EL (cell line): ENCODE measurements around the gene HERC3.
"Not testable (repeated sequence)": the region's sequence is repeated elsewhere in the genome, so short reads cannot be mapped to it uniquely, and the experiment has no call there.

ENCODE experiments used
- DNase-seq: peaks from one replicate; pipeline ENCODE4 v3.0.0-alpha.2; 2016

Gene HERC3

DNA sequence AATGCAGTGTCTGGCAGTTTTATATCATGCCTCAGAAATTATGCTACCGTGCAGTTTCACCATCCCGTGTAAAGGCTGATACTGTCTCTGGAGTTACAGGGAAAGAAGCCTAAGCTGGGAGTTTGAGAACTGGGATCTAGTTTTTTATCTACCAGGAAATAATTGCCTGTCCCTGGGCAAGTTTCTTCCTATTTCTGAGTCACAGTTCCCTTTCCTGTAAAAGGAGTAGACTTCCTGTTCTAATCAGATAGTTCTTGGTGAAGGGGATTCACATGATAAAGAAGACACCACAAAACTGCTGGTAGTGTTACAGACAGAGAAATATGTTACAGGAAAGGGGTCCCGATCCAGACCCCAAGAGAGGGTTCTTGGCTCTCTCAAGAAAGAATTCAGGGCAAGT lies 17.1 kb downstream of the HERC3 start:
- DNase-seq = no peak

DNA sequence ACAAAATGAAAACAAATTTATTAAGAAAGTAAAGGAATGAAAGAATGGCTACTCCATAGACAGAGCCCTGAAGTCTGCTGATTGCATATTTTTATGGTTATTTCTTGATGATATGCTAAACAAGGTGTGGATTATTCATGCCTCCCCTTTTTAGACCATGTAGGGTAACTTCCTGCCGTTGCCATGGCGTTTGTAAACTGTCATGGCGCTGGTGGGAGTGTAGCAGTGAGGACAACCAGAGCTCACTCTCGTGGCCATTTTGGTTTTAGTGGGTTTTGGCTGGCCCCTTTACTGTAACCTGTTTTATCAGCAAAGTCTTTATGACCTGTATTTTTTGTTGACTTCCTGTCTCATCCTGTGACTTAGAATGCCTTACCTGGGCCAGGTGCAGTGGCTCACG lies 17.5 kb downstream of the HERC3 start:
- DNase-seq = not testable (repeated sequence)

DNA sequence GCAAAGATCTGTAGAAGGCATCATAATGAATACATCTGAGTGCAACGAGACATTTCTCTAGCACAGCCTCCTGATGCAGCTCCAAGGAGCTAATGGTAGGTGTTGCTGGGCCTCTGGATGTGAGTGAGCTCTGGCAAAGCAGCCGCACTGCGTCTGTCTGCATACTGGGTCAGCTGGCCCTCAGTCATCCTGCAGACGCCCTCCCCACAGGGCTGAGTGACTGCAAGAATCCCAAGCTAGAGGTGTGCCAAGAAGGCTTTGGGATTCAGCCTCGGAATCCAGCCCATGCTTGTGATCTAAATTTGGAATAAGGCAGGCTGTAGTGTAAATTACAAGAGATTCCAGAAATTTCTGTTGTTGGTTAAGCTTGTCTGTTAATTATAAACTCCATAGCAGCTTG lies 18.5 kb downstream of the HERC3 start:
- DNase-seq = no peak

DNA sequence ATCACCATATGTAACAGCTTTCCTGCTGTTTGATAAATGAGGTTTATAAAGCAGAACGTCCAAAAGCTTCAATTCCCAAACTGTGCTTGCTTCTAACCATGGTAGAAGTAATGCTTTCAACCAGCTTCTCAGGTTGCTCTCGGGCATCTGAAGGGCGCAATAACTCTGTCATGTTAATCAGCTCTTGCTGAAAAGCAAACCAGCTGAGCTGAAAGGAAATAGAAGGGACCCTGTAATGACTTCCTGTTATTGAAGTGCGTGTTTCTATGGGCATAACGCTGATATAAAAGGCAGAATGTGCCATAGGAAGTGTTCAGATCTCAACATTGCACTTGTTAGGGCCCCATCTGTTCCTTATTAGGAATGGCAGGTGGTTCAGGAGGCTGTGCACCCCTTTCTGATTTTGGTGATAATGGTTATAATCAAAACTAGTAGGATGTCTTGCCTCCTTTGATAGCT lies 21.2 kb downstream of the HERC3 start:
- no peak for DNase-seq

DNA sequence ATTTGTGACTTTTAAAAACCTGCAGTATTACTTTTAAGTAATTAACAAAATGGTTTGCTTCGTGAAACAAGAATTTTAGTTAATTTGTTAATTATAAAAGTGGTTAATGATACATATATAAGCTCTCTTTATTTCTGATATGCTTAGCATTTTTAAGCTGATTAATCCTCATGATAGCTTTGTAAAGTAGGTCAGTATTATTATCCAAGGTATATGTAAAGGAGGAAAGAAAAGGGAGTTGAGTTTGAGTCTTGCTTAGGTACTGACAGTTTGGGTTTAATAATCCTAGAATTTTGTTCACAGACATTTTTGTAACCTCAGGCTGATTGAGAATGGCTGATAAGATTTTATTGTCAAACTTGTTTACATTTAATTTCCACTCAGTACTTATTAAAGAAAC lies 21.8 kb downstream of the HERC3 start:
- no peak for DNase-seq

DNA sequence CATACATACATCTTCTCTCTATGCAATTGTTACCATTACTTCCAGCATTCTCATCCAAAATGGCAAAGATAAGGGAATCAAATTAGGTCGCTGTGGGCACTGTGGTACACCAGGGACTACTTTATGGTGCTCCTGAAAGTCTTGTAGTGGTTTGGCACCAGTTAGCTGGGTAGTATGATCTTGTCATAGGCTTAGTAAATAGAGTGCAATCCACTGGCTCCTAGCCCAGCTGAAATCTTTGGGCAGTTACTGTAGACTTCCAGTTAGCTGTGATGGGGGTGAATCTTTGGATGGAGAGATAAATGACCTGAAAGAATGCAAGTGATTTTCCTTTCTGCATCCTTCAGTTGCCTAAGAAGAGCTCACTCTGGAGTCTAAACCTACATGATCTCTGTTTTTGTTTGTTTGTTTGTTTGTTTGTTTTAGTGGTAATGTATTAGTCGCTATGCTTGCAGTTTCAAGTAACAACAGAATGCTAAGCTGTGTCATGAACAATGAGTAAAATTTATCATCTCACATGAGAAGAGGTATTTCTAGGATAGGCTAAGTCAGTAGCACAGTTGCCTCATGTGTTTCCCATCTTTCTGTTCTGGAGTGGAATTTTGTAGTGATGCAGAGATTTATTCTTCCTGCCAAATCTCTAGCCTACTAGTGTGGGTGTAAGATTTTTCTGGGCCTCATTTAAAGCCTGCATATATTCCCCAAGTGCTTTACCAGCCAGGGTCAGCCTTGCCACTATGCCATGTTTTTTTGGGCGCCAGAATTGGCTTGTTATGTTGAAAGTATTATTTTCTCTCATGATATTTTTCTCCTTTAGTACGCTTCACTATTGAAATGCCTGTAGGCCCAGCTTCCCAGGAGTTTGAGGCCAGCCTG lies 24.2 kb downstream of the HERC3 start:
- peak; percentile 83 for DNase-seq

DNA sequence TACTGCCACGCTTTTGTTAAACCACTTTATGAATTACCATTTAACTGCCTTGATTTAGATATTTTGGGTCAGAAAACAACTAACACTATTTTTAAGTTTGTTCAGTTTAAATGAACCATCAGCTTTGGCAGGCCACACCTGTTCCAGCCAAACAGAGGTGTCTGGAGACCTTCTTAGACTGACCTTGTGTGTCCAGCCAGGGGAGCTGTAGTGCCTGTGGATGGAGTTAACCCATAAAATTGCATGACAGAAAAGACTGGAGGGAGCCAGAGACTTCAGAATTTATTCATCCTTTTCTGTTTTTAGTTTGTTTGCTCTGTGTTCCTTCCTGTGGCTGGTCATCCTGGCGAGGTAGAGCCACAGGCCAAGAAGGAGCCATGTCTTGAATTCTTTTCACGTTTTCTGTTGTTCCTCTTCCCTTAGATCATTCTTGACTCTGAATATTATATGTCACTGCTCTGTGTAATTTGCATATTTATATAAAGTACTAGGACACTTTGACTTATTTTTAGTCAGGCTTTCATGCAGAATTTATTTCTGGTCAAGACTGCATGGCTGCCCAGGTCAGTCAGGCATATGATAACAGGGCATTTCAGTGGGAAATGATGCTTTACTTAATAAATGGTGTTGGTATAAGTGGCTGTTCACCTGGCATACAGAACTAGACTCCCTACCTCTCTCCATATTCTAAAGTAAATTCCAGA lies 26.7 kb downstream of the HERC3 start:
- no peak for DNase-seq

DNA sequence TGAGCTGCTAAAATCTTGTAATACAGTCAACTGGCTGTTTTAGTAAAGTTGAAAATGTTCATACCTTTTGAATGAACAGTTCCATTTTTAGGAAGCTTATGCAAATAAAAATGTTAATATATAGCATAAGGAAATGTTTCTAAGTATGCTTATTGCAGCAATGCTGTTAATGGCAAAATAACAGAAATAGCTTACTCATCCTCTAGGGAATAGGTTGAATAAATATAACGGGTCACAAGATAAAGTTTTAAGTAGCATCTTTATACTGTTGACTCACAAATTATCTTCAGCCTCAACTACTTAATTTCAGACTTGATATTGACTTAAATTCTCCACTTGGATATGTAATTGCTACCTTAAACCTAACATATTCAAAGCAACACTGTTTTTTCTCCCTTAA lies 27.7 kb downstream of the HERC3 start:
- no peak for DNase-seq

DNA sequence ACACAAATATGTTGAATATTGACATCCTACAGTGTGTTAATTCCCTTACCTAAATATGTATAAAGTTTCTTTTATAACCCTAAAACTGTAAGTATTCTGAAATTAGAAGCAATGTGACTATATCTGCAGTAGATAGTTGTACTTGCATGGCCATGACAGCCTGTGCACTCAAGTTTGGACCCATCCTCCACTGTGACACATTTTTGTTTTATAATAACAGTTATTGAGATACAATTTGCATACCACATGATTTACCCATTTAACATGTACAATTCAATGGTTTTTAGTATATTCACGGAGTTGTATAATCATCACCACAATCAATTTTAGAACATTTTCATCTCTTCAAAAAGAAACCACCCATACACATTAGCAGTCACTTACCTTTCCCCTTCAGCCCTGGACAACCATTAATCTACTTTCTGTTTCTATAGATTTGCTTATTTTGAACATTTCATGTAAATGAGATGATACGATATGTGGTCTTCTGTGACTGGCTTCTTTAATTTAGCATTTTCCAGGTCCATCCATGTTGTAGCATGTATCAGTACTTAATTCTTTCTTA lies 29.6 kb downstream of the HERC3 start:
- DNase-seq = no peak

DNA sequence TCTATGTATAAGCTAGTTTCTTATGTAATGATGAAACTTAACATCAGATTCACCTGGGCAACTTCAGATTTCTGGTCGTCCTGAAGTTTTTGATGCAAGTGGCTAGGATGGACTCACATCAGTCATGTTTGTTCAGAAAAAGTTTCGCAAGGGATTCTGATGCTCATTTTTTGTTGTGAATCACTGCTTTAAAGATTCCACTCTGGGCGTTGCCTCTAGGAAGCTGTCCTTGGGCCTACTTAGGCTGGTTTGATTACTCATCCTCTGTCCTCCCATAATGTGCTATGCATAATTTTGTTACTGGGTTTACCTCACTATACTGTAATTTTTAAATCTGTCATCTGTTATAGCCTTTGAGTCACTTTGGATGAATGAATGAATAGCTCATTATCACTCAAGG lies 30.8 kb downstream of the HERC3 start:
- peak; percentile 94 for DNase-seq

DNA sequence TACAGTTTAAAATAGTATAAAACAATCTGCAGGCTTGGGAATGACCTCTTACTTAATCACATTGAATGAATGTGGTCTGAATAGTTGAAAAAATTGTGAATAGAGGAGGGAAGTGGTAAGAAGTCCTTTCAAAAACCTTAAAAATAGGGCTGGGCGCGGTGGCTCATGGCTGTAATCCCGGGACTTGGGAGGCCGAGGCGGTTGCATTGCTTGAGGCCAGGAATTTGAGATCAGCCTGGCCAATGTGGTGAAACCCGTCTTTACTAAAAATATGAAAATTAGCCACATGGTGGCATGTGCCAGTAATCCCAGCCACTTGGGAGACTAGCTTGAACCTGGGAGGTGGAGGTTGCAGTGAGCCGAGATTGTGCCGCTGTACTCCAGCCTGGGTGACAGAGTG lies 36.5 kb downstream of the HERC3 start:
- DNase-seq = no peak

DNA sequence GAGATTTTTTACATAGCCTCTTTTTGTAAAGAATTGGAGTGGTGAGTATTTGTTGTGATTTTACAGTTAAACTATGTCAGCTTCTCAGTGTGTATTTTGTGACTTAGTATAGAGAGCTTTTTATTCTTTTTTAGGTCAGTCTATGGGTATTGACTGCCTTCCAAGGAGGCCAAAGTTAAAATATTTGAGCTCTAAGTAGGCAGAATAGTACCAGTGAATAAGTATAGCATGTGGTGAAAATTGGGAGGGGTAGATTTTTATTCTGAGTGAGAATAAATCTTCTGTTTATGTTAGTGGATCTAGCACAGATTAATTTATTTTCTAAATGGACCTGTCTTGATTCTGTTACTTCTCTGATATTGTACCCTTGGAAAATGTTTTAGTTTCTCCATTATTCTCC lies 37.5 kb downstream of the HERC3 start:
- DNase-seq = peak; percentile 8

DNA sequence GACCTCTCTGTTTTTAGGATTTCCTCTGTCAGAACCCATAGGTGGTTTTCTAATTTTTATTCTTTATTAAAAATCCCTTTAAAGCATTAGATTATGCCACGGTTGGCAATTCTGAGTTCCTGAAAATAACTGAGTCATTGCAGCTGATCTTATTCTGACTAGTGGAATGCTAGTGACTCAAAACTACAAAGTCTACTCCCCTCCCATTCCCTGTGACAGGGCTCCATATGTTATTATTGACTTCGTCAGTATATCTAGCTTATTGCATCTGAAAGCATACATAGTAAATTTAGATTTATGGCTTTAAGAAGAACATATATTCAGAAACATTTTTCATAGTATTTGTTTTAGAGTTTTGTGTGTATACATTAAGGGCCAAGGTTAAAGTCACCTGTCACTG lies 38.5 kb downstream of the HERC3 start:
- peak; percentile 70 for DNase-seq

DNA sequence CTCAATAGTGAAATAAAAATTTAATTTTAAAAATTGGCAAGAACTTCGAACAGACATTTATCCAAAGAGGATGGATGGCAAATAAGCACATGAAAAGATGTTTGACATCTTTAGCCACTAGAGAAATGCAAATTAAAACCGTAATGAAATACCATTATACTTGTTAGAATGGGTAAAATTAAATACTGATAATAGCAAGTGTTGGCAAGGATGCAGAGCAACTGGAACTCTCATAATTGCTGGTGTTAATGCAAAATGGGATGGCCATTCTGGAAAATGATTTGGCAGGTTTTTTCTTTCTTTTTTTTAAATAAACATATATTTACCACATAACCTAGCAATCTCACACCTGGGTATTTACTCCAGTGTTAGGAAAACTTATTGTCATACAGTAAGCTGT lies 51.7 kb downstream of the HERC3 start:
- DNase-seq = no peak

DNA sequence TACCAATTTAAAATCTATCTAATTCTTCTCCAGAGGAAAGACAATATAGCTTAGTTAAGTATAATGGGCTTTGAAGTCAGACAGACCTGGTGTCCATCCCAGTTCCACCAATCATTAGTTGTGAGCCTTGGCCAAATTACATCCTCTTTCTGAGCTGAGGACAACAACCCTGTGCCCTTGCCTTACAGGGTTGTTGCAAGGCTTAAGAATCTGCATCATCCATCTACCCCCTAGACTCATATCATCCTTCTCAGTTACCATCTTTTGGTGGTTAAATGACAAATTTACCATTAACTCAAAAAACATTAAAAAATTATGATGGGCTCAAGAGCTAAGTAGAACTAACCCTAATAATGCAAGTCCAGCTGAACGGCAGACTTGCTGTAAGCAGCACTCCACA lies 53.7 kb downstream of the HERC3 start:
- DNase-seq = no peak

DNA sequence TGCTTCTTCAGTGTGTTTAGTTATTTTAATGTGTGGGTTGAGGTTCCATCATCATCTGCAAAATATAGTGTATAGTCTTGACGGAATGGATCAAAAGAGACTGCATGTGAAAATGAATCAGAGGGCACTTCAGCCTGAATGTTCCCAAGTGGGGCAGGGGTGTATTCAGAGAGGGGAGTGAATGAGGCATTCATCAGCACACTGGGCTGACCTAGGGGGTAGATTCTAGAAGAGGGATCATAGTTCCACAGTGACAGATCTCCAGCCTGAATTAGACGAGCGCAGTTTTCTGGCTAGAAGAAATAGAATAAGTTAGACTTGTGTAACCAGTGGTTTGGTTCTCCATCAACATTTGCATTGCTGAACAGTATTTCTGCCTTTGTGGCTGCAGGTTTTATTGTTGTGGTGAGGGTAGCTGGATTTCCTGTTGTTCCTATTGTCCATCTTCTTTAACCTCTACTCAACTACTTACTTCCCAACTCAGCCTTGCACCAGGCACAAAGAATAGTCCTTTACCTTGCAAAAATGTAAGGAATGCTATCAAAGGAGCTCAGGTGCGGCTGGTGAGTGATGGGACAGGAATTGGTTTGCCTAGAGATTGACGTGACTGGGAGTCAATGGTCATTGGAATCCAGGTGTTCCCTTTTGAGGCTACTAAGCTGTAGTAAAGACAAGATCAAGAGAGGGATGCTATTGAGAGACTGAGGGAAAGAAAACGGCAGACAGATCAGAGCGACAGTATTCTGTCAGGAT lies 54.4 kb downstream of the HERC3 start:
- DNase-seq = no peak

DNA sequence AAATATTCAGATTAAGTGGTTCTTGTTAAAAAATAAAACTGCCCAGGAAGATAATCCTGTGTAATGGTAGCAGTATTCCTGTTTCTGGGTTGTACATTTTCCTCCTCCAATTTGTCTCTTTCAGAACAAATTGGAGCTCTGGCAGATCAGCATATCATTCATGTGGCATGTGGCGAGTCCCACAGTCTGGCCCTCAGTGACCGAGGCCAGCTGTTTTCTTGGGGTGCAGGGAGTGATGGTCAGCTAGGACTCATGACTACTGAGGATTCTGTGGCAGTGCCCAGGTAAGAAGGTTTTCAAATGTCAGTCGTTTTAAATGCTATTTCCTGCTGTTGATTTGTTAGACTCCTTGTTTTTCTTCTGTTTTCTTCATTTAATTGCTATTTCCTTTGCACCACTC lies 57.4 kb downstream of the HERC3 start:
- no peak for DNase-seq

DNA sequence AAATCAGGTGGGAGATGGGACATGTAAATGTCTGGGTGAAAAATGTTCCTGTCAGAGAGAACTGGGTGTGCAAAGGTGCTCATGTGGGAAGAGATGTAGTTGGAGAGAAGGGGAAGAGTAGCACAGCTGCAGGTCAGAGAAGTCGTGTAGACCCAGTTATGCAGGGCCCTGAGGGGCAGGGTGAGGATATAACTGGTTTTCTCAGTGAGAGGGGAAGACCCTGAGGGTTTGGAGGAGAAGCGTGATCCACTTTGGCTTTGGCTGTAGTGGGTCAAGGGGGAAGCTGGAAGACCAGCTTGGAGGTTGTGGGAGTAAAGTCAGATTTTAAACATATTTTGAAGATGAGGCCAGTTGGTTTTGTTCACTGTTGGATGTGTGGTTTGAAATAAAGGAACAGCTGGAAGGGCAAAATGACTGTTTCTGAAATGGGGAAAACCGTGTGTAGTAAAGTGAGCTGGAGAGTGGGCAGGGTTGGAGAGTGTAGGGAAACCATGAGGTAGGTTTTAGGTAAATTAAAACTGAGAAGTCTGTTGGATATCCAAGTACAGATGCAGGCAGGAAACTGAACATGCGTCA lies 61.2 kb downstream of the HERC3 start:
- DNase-seq = no peak

DNA sequence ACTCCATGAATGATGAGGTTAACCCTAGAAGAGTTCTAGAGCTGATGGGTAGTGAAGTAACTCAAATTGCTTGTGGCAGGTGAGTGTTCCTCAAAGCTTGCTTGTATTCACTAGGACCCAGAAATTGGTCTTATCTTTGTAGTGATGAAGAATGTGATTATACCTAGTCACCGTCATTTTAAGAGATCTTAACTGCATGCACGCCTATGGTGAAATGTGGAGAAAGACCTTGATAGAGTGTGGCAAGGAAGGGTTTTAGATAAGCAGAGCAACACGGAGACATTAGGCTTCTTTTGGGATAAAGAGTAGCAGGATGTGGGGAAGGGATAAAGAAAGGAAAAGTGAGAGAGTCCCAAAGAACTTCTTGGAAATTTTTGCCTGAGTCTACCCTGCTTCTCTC lies 62.9 kb downstream of the HERC3 start:
- no peak for DNase-seq

DNA sequence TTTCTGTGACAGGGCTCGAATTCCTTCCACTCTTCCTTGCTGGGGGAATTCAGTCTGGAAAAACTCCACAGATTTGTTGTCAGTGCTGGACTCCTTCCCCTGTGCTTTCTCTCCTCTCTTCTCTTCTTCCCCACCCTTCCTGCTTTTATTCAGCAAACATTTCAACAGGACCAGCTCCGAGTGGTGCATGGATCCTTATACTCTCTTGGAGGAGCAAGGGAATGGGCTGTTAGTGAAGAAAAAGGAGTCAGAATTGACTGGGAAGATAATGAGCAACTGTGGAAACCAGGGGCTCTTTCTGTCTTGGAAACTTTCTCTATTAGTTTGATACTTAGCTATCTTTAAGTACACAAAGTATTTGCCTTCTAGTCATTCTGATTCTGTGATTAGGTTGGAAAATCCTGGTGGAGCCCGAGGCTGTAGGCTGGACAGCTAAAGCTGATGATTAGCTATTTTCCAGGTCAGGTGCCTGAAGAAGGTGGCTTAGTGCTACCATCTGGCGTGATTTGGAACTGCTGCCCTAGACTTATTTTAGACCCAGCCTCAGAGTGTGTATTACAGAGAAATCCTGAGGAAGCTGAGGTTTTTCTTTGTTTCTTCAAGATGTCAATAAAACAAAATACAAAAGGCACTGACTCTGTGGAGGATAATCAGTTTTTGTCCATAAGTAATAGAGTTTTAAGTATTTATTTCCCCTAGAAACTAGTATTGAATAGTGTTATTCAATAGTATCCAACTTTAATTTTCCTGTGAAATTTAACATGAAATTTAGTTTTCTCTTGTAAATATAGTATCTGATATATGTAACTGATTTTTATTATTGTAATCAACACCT lies 67.0 kb downstream of the HERC3 start:
- DNase-seq = peak; percentile 67

DNA sequence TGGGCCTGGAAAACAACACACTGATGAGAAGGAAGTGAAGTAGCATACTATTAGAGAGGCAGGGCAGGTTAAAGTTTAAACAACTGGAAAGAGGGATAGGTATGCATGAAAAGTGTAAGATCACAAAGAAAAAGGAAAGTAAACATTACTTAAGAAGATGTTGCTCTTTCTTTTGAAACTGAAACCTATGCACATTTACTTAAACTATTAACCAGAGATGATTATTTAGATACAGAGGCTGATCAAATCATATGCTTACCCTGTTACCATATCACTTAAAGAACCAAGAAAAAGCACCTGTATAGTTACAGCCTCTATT lies 67.6 kb downstream of the HERC3 start:
- no peak for DNase-seq
